H1 (cell line): ENCODE measurements around the gene ALPK3. TPM values are rescaled to one million over a fixed set of nuclear protein-coding genes. Genes with fewer than 3 reads are reported as not detected.

Experiments used
- CTCF ChIA-PET: fragments of 300-600 bp; sonication (Branson Sonifier 250); formaldehyde crosslinking; loops from one replicate; lab custom pipeline; 2021; ENCODE audit not compliant: partially characterized antibody; lab: Charles Lee
- POLR2A ChIA-PET: fragments of 300-600 bp; sonication (Branson Sonifier 250); formaldehyde crosslinking; loops from one replicate; lab custom pipeline; 2021; ENCODE audit warnings: inconsistent platforms; ENCODE audit not compliant: partially characterized antibody; lab: Charles Lee
- DNase-seq, 2 experiments: peaks; one replicate each; pipeline versions ENCODE4 v3.0.0 to v3.0.0-alpha.2; 2010 to 2022; ENCODE audit warnings: low spot score in 2 of 2, low read depth in 1 of 2, mixed read lengths in 1 of 2
- FAIRE-seq: peaks from 2 replicates; lab custom pipeline; 2011; peaks lifted over from hg19 to GRCh38; lab: Jason Lieb, UNC
- H2AFZ ChIP-seq: 2 replicates; pipeline ENCODE4 v1.8.1; 2012; ENCODE audit warnings: low read length, inconsistent platforms
- H2AK5ac ChIP-seq: 2 replicates; pipeline ENCODE4 v1.6.1; 2013; ENCODE audit warnings: low read depth, low read length
- H2BK120ac ChIP-seq: replicated peaks from 2 replicates; pipeline ENCODE3; 2013; ENCODE audit warnings: low read depth, low read length, inconsistent platforms
- H2BK12ac ChIP-seq: 2 replicates; pipeline ENCODE4 v1.6.1; 2013; ENCODE audit warnings: low read depth, low read length
- H2BK15ac ChIP-seq: 2 replicates; pipeline ENCODE4 v1.6.1; 2013; ENCODE audit warnings: low read length
- H2BK20ac ChIP-seq: 2 replicates; pipeline ENCODE4 v1.6.1; 2013; ENCODE audit warnings: low read length
- H2BK5ac ChIP-seq: 2 replicates; pipeline ENCODE4 v1.6.1; 2013; ENCODE audit warnings: low read depth, low read length
- H3K14ac ChIP-seq: 2 replicates; pipeline ENCODE4 v1.6.1; 2013; ENCODE audit warnings: inconsistent platforms; ENCODE audit not compliant: insufficient read length
- H3K18ac ChIP-seq: 2 replicates; pipeline ENCODE4 v1.6.1; 2013; ENCODE audit warnings: low read length; ENCODE audit errors: extremely low read depth
- H3K23ac ChIP-seq: 2 replicates; pipeline ENCODE4 v1.6.1; 2013; ENCODE audit warnings: inconsistent platforms; ENCODE audit not compliant: insufficient read length
- H3K23me2 ChIP-seq: 2 replicates; pipeline ENCODE4 v1.6.1; 2013; ENCODE audit warnings: low read depth, low read length
- H3K27ac ChIP-seq: 2 replicates; pipeline ENCODE4 v1.6.1; 2011; ENCODE audit warnings: low read depth, low read length, inconsistent platforms
- H3K27me3 ChIP-seq, 4 experiments: replicated peaks in 1 of 4; 1 replicate in 1 of 4; 2 replicates in 3 of 4; pipeline versions ENCODE4 v1.6.1 to v1.8.1; 2011 to 2013; ENCODE audit warnings: low read length in 3 of 4, mild to moderate bottlenecking in 3 of 4, inconsistent platforms in 2 of 4, mixed read lengths in 2 of 4, moderate library complexity in 1 of 4; ENCODE audit not compliant: control insufficient read depth in 3 of 4, insufficient read depth in 3 of 4; ENCODE audit errors: extremely low read depth in 1 of 4
- H3K36me3 ChIP-seq, 4 experiments: 2 replicates each; pipeline versions ENCODE4 v1.6.1 to v1.8.1; 2011 to 2013; ENCODE audit warnings: mild to moderate bottlenecking in 4 of 4, low read length in 3 of 4, moderate library complexity in 2 of 4, control low read depth in 1 of 4, inconsistent platforms in 1 of 4; ENCODE audit not compliant: insufficient read depth in 4 of 4, control insufficient read depth in 2 of 4
- H3K4ac ChIP-seq: replicated peaks from 2 replicates; pipeline ENCODE3; 2013; ENCODE audit warnings: low read length, low read depth, mixed read lengths, inconsistent platforms; ENCODE audit not compliant: insufficient read length
- H3K4me1 ChIP-seq, 4 experiments: replicated peaks in 1 of 4; 1 replicate in 1 of 4; 2 replicates in 3 of 4; pipeline versions ENCODE4 v1.6.1 to v1.8.1; 2011 to 2013; ENCODE audit warnings: low read length in 3 of 4, inconsistent platforms in 2 of 4, mixed read lengths in 1 of 4; ENCODE audit not compliant: insufficient read depth in 4 of 4, control insufficient read depth in 3 of 4
- H3K4me2 ChIP-seq, 2 experiments: 2 replicates each; pipeline versions ENCODE4 v1.6.1 to v1.8.1; 2011 to 2013; ENCODE audit warnings: low read depth in 2 of 2, low read length in 2 of 2, control low read depth in 1 of 2, inconsistent platforms in 1 of 2, mild to moderate bottlenecking in 1 of 2; ENCODE audit not compliant: insufficient read depth in 1 of 2
- H3K4me3 ChIP-seq, 4 experiments: fragments of 200-600, 300-600 bp in 1 of 4; sonication (generic), shearing (Covaris generic), sonication (Bioruptor Twin) in 1 of 4; 2 replicates each; pipeline versions ENCODE4 v1.5.1 to v1.8.1; 2011 to 2016; ENCODE audit warnings: low read length in 4 of 4, low read depth in 3 of 4, control low read depth in 2 of 4, inconsistent platforms in 2 of 4, mild to moderate bottlenecking in 2 of 4, mixed read lengths in 1 of 4, moderate library complexity in 1 of 4; ENCODE audit not compliant: insufficient read depth in 2 of 4; ENCODE audit errors: extremely low read depth in 1 of 4
- H3K56ac ChIP-seq: replicated peaks from 2 replicates; pipeline ENCODE3; 2013; ENCODE audit warnings: low read depth, mild to moderate bottlenecking, mixed read lengths, low read length, inconsistent platforms; ENCODE audit not compliant: insufficient read length
- H3K79me1 ChIP-seq: 2 replicates; pipeline ENCODE4 v1.6.1; 2013; ENCODE audit warnings: low read depth, low read length, control low read depth
- H3K79me2 ChIP-seq, 2 experiments: 2 replicates each; pipeline versions ENCODE4 v1.6.1 to v1.8.1; 2012 to 2013; ENCODE audit warnings: low read length in 2 of 2, mild to moderate bottlenecking in 2 of 2, inconsistent platforms in 1 of 2; ENCODE audit not compliant: insufficient read depth in 2 of 2, control insufficient read depth in 1 of 2
- H3K9ac ChIP-seq, 4 experiments: replicated peaks in 1 of 4; 1 replicate in 1 of 4; 2 replicates in 3 of 4; pipeline versions ENCODE4 v1.6.1 to v1.8.1; 2011 to 2013; ENCODE audit warnings: low read depth in 3 of 4, low read length in 3 of 4, control low read depth in 2 of 4, mild to moderate bottlenecking in 2 of 4, moderate library complexity in 2 of 4, inconsistent platforms in 1 of 4; ENCODE audit errors: extremely low read depth in 1 of 4
- H3K9me3 ChIP-seq, 2 experiments: 2 replicates each; pipeline versions ENCODE4 v1.6.1 to v1.8.1; 2012 to 2013; ENCODE audit warnings: mild to moderate bottlenecking in 2 of 2, moderate library complexity in 2 of 2, control low read depth in 1 of 2, inconsistent platforms in 1 of 2, low read depth in 1 of 2, low read length in 1 of 2, mixed read lengths in 1 of 2; ENCODE audit not compliant: insufficient read depth in 2 of 2
- H4K20me1 ChIP-seq, 2 experiments: replicated peaks in 1 of 2; 2 replicates each; pipeline versions ENCODE3 to v1.8.1; 2011 to 2013; ENCODE audit warnings: inconsistent platforms in 2 of 2, low read length in 2 of 2, mild to moderate bottlenecking in 1 of 2; ENCODE audit not compliant: insufficient read depth in 2 of 2, control insufficient read depth in 1 of 2
- H4K5ac ChIP-seq: 2 replicates; pipeline ENCODE4 v1.6.1; 2013; ENCODE audit warnings: low read length, low read depth, mixed read lengths, inconsistent platforms; ENCODE audit not compliant: insufficient read length
- H4K8ac ChIP-seq: 2 replicates; pipeline ENCODE4 v1.8.0; 2013; ENCODE audit warnings: mild to moderate bottlenecking, moderate library complexity, low read length, inconsistent platforms; ENCODE audit not compliant: insufficient read depth; ENCODE audit errors: extremely low read depth
- H4K91ac ChIP-seq: replicated peaks from 2 replicates; pipeline ENCODE3; 2013; ENCODE audit warnings: low read length, mixed read lengths, inconsistent platforms; ENCODE audit not compliant: insufficient read length
- EP300 ChIP-seq, 2 experiments: IDR thresholded peaks; 1 replicate in 1 of 2; 2 replicates in 1 of 2; pipeline ENCODE4 v1.6.1; 2011 to 2012; ENCODE audit warnings: low read depth in 2 of 2, low read length in 2 of 2, mild to moderate bottlenecking in 2 of 2, borderline replicate concordance in 1 of 2, inconsistent platforms in 1 of 2, moderate library complexity in 1 of 2
- KDM5A ChIP-seq: fragments of 200-600 bp; IDR thresholded peaks from 2 replicates; pipeline ENCODE4 v1.7.1; 2012; ENCODE audit warnings: mild to moderate bottlenecking, low read length, inconsistent platforms, mixed read lengths
- PHF8 ChIP-seq: fragments of 200-600 bp; sonication (generic); conservative IDR thresholded peaks from 2 replicates; pipeline ENCODE4 v1.7.1; 2012; ENCODE audit warnings: low read depth, mild to moderate bottlenecking, inconsistent platforms, low read length, moderate library complexity
- RBBP5 ChIP-seq: IDR thresholded peaks from 2 replicates; pipeline ENCODE4 v1.7.1; 2012; ENCODE audit warnings: low read depth, mild to moderate bottlenecking, inconsistent platforms, low read length, moderate library complexity, borderline replicate concordance
- RFX5 ChIP-seq: IDR thresholded peaks from 2 replicates; pipeline ENCODE4 v1.6.1; 2011; ENCODE audit warnings: low read depth, low read length, improper control_type of control experiment, borderline replicate concordance
- RNF2 ChIP-seq: fragments of 200-900, 300-1000 bp; sonication (generic); IDR thresholded peaks from 2 replicates; pipeline ENCODE4 v1.7.1; 2016; ENCODE audit warnings: borderline replicate concordance, low read depth, mild to moderate bottlenecking, antibody characterized with exemption, low read length; ENCODE audit not compliant: poor library complexity, severe bottlenecking; ENCODE audit errors: missing control alignments
- SAP30 ChIP-seq: fragments of 300-600 bp; sonication (generic); IDR thresholded peaks from 2 replicates; pipeline ENCODE4 v1.7.1; 2012; ENCODE audit warnings: low read length, moderate library complexity, mild to moderate bottlenecking, inconsistent platforms; ENCODE audit not compliant: insufficient read depth, insufficient replicate concordance
- SIX5 ChIP-seq: IDR thresholded peaks from 2 replicates; pipeline ENCODE4 v1.6.1; 2011; ENCODE audit warnings: mild to moderate bottlenecking, low read depth, low read length
- SP2 ChIP-seq: IDR thresholded peaks from 2 replicates; pipeline ENCODE4 v1.6.1; 2012; ENCODE audit warnings: mild to moderate bottlenecking, low read length, inconsistent platforms
- SRF ChIP-seq: IDR thresholded peaks from 2 replicates; pipeline ENCODE4 v1.6.1; 2011; ENCODE audit warnings: mild to moderate bottlenecking, low read depth, low read length, moderate library complexity
- YY1 ChIP-seq: IDR thresholded peaks from 2 replicates; pipeline ENCODE4 v1.6.1; 2011; ENCODE audit warnings: low read depth, mild to moderate bottlenecking, low read length
- WGBS, 2 experiments: shearing (Covaris generic) in 1 of 2; methylation state at CpG; one replicate each; pipeline versions ENCODE4 v1.1.6 to v1.1.7; 2013 to 2015; ENCODE audit warnings: low lambda C conversion rate in 2 of 2, mixed read lengths in 2 of 2, inconsistent platforms in 1 of 2, low coverage in 1 of 2, missing lambda C conversion rate in 1 of 2; ENCODE audit not compliant: insufficient replicate concordance in 2 of 2, insufficient coverage in 1 of 2, insufficient read length in 1 of 2; ENCODE audit errors: extremely low coverage in 1 of 2, missing lambda C conversion rate in 1 of 2; 5-methylcytosine and 5-hydroxymethylcytosine counted together
- polyA plus RNA-seq, 7 experiments: library from polyadenylated mRNA; depleted of rRNA in 3 of 7; stranded (reverse) in 5 of 7; unstranded in 2 of 7; fragments of >200 nt in 5 of 7; fragments of 200-250 nt in 2 of 7; gene quantifications; 1 replicate in 5 of 7; 2 replicates in 1 of 7; 4 replicates in 1 of 7; pipeline versions ENCODE4 v1.2.1 to v1.2.3, GENCODE V29; 2011 to 2013; ENCODE audit warnings: missing spikeins in 2 of 7, mixed read lengths in 2 of 7
- total RNA-seq: library from RNA; stranded (reverse); fragmentation: NEBNext Ultra II Directional; extraction: Animal tissue kit (Norgen Biotek cat#: 25700); gene quantifications from 2 replicates; pipeline ENCODE4 v1.2.1, GENCODE V29; 2021
- TF ChIP-seq, protein P1 (sequence below): IDR thresholded peaks from 2 replicates; pipeline ENCODE4 v1.6.1; 2012; ENCODE audit warnings: inconsistent platforms
- TF ChIP-seq, protein P2 (sequence below): IDR thresholded peaks from 2 replicates; pipeline ENCODE4 v1.6.1; 2011; ENCODE audit warnings: low read depth, mild to moderate bottlenecking, low read length; ENCODE audit not compliant: insufficient read depth

The ALPK3 gene
- total and polyA plus RNA-seq, 2 of the 8 experiments (the other 6 are each of a cell fraction or from before 2014, with no cell fraction given), result 4.4 to 19.2 TPM

DNA sequence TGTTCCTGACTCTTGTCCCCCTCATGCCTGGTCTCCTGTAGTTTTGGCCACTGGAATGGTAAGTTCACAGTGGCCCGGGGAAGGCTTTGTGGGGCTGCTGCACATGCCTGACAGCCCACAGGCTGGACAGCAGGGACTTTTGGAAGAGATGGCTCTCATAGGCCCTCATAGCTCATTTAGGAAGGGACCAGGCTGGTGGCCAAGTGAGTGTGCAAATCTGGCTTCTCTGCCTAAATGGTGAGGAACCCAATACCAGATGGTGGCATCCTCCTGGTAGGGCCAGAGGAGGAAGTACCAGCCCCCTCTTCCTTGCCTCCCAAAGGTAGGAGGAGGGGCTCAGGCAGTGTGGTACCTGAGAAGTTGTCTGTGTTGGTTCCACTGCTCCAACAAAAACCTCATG, 25.6 kb downstream of the ALPK3 start:
- POLR2A ChIA-PET, result interaction anchor here (0.7 to 1.4 kb wide), 3 partner anchors 20 to 61 kb away, joined by 3 to 6 read pairs (median 4); no protein-coding TSS in a partner anchor
- TF ChIP-seq, protein P1, sequence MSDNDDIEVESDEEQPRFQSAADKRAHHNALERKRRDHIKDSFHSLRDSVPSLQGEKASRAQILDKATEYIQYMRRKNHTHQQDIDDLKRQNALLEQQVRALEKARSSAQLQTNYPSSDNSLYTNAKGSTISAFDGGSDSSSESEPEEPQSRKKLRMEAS, result no peak
- no peak for TF ChIP-seq RBBP5
- TF ChIP-seq, protein P2, sequence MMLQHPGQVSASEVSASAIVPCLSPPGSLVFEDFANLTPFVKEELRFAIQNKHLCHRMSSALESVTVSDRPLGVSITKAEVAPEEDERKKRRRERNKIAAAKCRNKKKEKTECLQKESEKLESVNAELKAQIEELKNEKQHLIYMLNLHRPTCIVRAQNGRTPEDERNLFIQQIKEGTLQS, result no peak
- no peak for TF ChIP-seq SIX5
- no peak for TF ChIP-seq PHF8
- no peak for TF ChIP-seq EP300 (IDR thresholded peaks at IDR 0.05; ENCODE audit: borderline replicate concordance in 1 of 2, low read depth in 2 of 2, low read length in 2 of 2)
- TF ChIP-seq SP2, result no peak
- no peak for TF ChIP-seq SRF
- no peak for TF ChIP-seq SAP30
- no peak for TF ChIP-seq YY1
- TF ChIP-seq RNF2, result no peak
- TF ChIP-seq KDM5A, result no peak
- TF ChIP-seq RFX5, result no peak

More for the DNA sequence above, 25.6 kb downstream of the ALPK3 start:
- FAIRE-seq (no peak), DNase-seq (no peak)
- H3K4me2 ChIP-seq, result no peak overlapping the region
- no peak overlapping the region for H3K9ac ChIP-seq
- H3K14ac ChIP-seq, result no peak overlapping the region
- H3K23ac ChIP-seq, result no peak overlapping the region
- no peak overlapping the region for H4K8ac ChIP-seq
- H4K91ac ChIP-seq, result no peak overlapping the region
- H3K23me2 ChIP-seq, result no peaks in the 10 kb centered on the region
- no peaks in the 10 kb centered on the region for H3K79me2 ChIP-seq
- no peak overlapping the region for H2BK20ac ChIP-seq
- H3K18ac ChIP-seq, result no peak overlapping the region
- no peak overlapping the region for H2BK5ac ChIP-seq
- H3K4me3 ChIP-seq, result no peak overlapping the region
- H4K5ac ChIP-seq, result no peak overlapping the region
- H2BK120ac ChIP-seq, result no peak overlapping the region
- no peak overlapping the region for H3K4ac ChIP-seq
- no peak overlapping the region for H2BK15ac ChIP-seq
- no peaks in the 10 kb centered on the region for H3K4me1 ChIP-seq
- no peak overlapping the region for H3K56ac ChIP-seq
- H3K27me3 ChIP-seq, result no peaks in the 10 kb centered on the region
- CTCF ChIA-PET, result interaction anchor here (1.2 to 6.7 kb wide), 6 partner anchors 12 to 86 kb away, joined by 3 to 89 read pairs (median 4); no protein-coding TSS in a partner anchor
- no peak overlapping the region for H2BK12ac ChIP-seq
- H3K79me1 ChIP-seq, result no peaks in the 10 kb centered on the region
- no peak overlapping the region for H2AK5ac ChIP-seq
- no peak overlapping the region for H2AFZ ChIP-seq
- H3K27ac ChIP-seq, result no peak overlapping the region
- WGBS, 2 experiments, result 88% methylated on average over 1 of the region's 1 CpG; no CpG with 5 or more reads in 1 of the 2 experiments
- peaks cover 0 to 2% of the 10 kb centered on the region in 2 experiments; a peak in 1 of 4 replicates for H3K9me3 ChIP-seq
- no peaks in the 10 kb centered on the region for H3K36me3 ChIP-seq
- no peaks in the 10 kb centered on the region for H4K20me1 ChIP-seq
